Measurements from ENCODE around the gene B3GNT9.

The B3GNT9 gene

DNA sequence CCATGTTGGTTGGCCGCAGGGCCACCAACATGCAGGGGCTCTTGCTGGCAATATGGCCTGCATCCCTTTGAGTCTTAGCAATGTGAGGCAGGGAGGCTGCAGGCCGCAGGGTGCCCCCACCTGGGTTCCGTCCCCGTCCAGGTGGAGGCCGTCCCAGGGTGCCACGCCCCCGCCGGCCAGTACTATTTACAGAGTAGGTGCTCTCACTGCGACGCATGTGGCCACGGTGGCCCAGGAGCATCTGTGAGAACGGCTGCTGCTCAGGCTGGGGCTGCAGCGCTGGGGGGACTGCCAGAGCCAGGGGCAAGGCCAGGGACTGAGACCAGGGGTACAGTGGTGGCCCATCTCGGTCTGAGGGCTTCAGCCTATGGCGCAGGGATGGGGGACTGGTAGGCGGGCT, 29.4 kb upstream of the B3GNT9 start:
- no peak for ATAC-seq (replicated peaks)

DNA sequence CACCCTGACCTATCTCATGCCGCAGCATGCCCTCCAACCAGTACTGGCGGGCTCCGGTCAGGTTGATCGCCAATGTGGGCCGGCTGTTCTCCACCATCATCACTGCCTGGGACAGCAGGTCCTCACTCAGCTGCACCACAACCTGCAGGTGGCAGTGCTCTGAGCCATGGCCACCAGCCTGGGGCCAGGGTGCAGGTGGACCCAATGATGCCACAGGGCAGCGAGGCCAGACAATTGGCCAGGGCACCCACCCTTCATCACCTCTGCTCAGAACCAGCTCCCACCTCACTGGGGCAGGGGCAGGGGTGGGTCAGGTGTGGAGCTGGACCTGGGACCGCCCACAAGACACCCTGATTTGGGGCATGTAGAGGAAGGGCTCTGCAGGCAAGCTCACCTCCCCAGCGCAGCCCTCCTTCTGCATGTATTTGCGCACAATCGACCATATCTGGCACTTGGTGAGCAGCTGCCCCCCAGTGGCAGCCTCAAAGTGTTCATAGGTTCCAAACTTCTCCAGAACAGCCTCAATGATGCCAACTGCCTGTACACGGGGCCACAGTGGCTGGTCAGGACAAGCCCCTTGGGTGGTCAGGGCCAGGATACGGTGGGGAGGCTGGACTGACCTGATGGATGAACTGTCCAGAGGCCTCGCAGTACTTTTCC, 28.8 kb upstream of the B3GNT9 start:
- Mint-ChIP-seq H3K27ac (no peak overlapping the region), H3K27me3 (peaks cover 34 to 45% of the 10 kb centered on the region in 2 donors), H3K4me3 (no peak overlapping the region), H3K4me1 (peaks cover 7 to 20% of the 10 kb centered on the region in 2 donors), H3K36me3 (peaks cover 3 to 4% of the 10 kb centered on the region in 2 donors), H3K9me3 (no peaks in the 10 kb centered on the region)
- DNase-seq (no peak), ATAC-seq (replicated peaks) (no peak)

More for the DNA sequence above, 29.4 kb upstream of the B3GNT9 start:
- H3K4me3 Mint-ChIP-seq, result no peak overlapping the region
- no peak for DNase-seq
- H3K27ac Mint-ChIP-seq, result no peak overlapping the region
- no peaks in the 10 kb centered on the region for H3K9me3 Mint-ChIP-seq
- peaks cover 13 to 25% of the 10 kb centered on the region in 2 donors for H3K4me1 Mint-ChIP-seq
- H3K36me3 Mint-ChIP-seq, result peaks cover 3 to 4% of the 10 kb centered on the region in 2 donors
- H3K27me3 Mint-ChIP-seq, result peaks cover 35 to 46% of the 10 kb centered on the region in 2 donors

GRCh38 chr16:67177743-67178699, 27.2 kb upstream of the B3GNT9 start:
- Mint-ChIP-seq H3K4me1 (peaks cover 19 to 34% of the 10 kb centered on the region in 2 donors), H3K36me3 (peaks cover 3 to 4% of the 10 kb centered on the region in 2 donors), H3K27me3 (peaks cover 46 to 59% of the 10 kb centered on the region in 2 donors), H3K4me3 (peak overlapping the region; percentile 52 to 62), H3K9me3 (no peaks in the 10 kb centered on the region), H3K27ac (no peak overlapping the region)
- ATAC-seq (replicated peaks) (peak; percentile 52 to 59), DNase-seq (no peak)

DNA sequence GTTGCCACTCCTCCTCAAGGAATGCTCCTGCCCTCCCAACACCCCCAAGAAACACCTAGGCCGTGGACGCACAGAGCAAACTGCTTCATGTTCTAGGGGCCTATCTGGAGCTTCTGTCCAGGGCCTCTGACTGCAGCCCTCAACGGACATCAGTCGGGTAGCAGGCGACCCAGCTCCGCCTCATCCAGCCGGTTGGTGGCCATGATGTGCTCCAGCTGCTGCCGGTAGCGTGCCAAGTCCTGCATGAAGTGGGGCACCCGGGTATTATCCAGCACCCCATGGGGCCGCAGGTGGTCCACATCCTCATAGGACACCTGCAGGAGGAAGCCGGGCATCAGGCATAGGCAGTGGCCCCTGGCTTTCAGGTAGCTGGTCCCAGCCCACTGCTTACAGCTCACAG, 25.9 kb upstream of the B3GNT9 start:
- ATAC-seq (replicated peaks) (no peak), DNase-seq (no peak)
- H3K9me3 Mint-ChIP-seq, result no peaks in the 10 kb centered on the region
- H3K4me3 Mint-ChIP-seq, result no peak overlapping the region
- peaks cover 22 to 35% of the 10 kb centered on the region in 2 donors for H3K4me1 Mint-ChIP-seq
- H3K36me3 Mint-ChIP-seq, result peaks cover 3 to 4% of the 10 kb centered on the region in 2 donors
- peaks cover 58 to 73% of the 10 kb centered on the region in 2 donors for H3K27me3 Mint-ChIP-seq
- H3K27ac Mint-ChIP-seq, result no peak overlapping the region

- Mint-ChIP-seq H3K9me3 (no peaks in the 10 kb centered on the region), H3K36me3 (peaks cover 3 to 4% of the 10 kb centered on the region in 2 donors), H3K27me3 (peaks cover 73 to 90% of the 10 kb centered on the region in 2 donors), H3K27ac (no peak overlapping the region), H3K4me1 (peaks cover 34 to 45% of the 10 kb centered on the region in 2 donors), H3K4me3 (peak overlapping the region in 1 of 2 donors; percentile 80)
- DNase-seq (no peak), ATAC-seq (replicated peaks) (no peak)
These were observed 24.0 kb upstream of the B3GNT9 start for GRCh38 chr16:67174706-67175231.

DNA sequence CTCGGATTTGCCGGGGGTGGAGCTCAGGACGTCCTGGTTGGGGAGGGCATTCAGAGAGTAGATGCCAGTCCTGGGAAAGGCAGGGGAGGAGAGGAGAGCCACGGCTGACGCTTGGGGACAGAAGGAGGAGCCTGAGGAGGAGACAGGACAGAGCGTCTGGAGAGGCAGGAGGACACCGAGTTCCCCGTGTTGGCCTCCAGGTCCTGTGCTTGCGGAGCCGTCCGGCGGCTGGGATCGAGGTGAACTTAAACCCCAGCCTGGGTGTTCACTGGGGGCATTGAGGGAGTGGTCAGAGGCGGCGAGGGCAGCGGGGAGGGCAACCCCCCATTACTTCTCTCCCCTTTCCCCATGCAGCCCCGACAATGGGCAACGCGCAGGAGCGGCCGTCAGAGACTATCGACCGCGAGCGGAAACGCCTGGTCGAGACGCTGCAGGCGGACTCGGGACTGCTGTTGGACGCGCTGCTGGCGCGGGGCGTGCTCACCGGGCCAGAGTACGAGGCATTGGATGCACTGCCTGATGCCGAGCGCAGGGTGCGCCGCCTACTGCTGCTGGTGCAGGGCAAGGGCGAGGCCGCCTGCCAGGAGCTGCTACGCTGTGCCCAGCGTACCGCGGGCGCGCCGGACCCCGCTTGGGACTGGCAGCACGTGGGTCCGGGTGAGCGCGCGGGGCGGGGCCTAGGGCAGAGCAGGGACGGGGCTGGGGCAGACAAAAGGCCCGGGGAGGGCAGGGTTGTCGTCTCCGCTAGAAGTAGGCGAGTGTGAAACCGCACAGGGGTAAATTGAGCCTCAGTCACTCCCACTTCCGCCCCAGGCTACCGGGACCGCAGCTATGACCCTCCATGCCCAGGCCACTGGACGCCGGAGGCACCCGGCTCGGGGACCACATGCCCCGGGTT, 23.3 kb upstream of the B3GNT9 start:
- Mint-ChIP-seq H3K9me3 (no peaks in the 10 kb centered on the region), H3K27me3 (peaks cover 78 to 91% of the 10 kb centered on the region in 2 donors)
- peak; percentile 73 to 74 for ATAC-seq (replicated peaks)

GRCh38 chr16:67173323-67173722, 22.5 kb upstream of the B3GNT9 start:
- Mint-ChIP-seq H3K4me1 (peaks cover 36 to 46% of the 10 kb centered on the region in 2 donors), H3K9me3 (no peaks in the 10 kb centered on the region), H3K4me3 (peak overlapping the region; percentile 80 to 83), H3K27ac (no peak overlapping the region), H3K27me3 (peaks cover 78 to 91% of the 10 kb centered on the region in 2 donors), H3K36me3 (no peaks in the 10 kb centered on the region)
- ATAC-seq (replicated peaks) (no peak), DNase-seq (no peak)

More for the DNA sequence above, 23.3 kb upstream of the B3GNT9 start:
- Mint-ChIP-seq H3K4me3 (peak overlapping the region; percentile 80 to 83), H3K36me3 (peaks cover 2 to 3% of the 10 kb centered on the region in 2 donors), H3K27ac (no peak overlapping the region), H3K4me1 (peaks cover 36 to 50% of the 10 kb centered on the region in 2 donors)
- DNase-seq, result no peak

DNA sequence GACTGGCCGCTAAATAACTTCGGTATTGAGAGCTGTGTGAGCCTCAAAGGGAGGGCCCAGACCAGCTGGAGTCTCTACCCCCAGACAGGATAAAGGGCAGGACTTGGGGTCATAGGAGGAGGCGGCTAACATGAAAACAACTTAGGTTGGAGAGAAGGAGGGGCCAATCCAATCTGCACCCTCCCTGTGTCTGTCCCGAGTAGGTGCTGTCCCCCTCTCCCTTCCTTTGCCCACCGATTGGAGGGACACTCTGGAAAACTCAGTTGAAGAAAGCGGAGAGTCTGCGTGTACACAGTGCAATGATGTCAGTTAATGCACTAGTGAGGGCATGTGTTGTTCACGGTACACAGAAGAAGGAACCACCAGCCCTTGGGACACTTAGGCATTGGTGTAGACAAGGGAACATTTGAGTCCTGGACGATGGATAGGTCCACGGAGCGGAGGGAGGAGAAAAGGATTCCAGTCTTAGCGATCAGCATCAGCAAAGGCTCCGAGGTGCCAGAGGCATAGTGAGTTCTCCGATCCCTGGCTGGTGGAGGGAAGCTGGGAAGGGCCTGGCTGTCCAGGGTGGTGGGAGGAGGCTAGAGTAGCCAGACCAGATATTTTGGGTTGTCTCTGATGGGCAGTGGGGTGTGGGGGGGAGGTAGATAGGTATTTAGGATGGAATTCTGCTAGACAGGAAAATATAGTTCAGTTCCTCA, 20.3 kb upstream of the B3GNT9 start:
- H3K27me3 Mint-ChIP-seq, result peaks cover 76 to 92% of the 10 kb centered on the region in 2 donors
- H3K27ac Mint-ChIP-seq, result peak overlapping the region; percentile 48
- H3K9me3 Mint-ChIP-seq, result no peaks in the 10 kb centered on the region
- peaks cover 35 to 49% of the 10 kb centered on the region in 2 donors for H3K4me1 Mint-ChIP-seq
- DNase-seq, result no peak
- peak; percentile 13 to 17 for ATAC-seq (replicated peaks)
- no peaks in the 10 kb centered on the region for H3K36me3 Mint-ChIP-seq
- H3K4me3 Mint-ChIP-seq, result peak overlapping the region; percentile 77 to 86

DNA sequence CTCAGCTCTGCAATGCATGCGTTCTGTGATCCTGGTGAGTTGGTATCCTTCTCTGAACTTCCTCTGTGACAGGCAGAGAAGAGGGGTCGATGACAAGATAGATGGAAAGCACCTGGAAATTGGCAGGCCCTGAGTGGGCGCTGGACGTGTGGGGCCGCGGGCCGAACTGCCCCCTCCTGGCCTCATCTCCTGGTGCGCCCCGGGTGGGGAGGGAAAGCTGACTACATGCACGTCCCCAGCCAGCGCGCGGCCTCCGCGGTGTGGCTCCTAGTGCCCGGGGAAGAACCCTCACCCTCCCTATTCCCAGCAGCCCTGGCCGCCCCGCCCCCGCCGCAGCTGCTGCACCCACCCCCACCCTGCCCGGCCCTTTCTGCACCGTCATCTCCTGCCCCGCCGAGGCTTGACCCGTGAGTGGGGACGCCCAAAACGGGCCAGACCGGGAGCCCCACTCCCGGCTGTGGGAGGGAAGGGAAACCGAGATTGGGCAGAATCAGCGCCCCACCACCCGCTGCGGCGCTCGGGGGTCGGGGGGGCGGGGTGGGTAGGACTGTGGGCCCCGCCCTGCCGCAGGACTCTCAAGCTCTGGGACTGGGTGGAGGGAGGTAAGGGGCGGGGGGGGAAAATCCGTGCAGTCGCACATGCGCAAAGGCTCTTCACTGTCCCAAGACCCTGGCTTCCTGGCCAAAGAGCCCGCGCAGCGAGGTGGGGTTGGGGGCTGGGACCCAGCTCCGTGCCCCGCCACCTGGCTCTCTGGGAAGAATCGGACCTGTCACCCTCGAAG, 19.6 kb upstream of the B3GNT9 start, which contains the start of gene NOL3:
TSS of gene NOL3 (plus strand) at position 371 of the 781 bp plus-strand sequence.
- Mint-ChIP-seq H3K4me1 (peaks cover 36 to 51% of the 10 kb centered on the region in 2 donors), H3K27me3 (peaks cover 77 to 92% of the 10 kb centered on the region in 2 donors), H3K36me3 (no peaks in the 10 kb centered on the region), H3K4me3 (peak within 1 kb of the TSS; percentile 77 to 86), H3K9me3 (no peaks in the 10 kb centered on the region), H3K27ac (peak within 1 kb of the TSS; percentile 76)
- DNase-seq (no peak), ATAC-seq (replicated peaks) (peak; percentile 41 to 44)

DNA sequence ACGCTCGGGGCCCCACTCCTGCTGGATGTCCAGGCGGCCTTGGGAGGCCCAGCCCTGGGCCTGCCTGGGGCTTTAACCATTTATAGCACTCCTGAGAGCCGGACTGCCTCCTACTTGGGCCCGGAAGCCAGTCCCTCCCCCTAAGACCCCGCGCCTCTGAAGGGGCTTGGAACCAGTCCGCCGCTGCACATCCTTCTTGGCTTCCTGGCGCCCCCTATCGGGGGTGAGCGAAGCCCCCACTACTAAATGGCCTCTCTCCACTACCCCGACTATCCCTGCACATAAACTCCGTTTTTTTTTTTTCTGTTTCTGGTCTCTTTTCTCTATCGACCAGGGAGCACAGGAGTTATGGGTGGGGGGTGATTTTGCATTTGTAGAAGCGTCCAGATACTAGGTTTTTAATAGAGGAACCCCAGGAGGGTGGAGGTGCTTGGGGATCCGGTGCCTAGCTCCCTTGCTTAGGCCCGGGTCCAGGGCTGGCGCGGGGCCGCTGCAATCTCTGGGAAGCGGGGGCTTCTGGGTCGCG, 18.9 kb upstream of the B3GNT9 start:
- Mint-ChIP-seq H3K27me3 (peaks cover 82 to 95% of the 10 kb centered on the region in 2 donors), H3K36me3 (no peaks in the 10 kb centered on the region), H3K4me1 (peaks cover 40 to 58% of the 10 kb centered on the region in 2 donors), H3K27ac (peak overlapping the region; percentile 76), H3K4me3 (peak overlapping the region; percentile 77 to 86), H3K9me3 (no peaks in the 10 kb centered on the region)
- ATAC-seq (replicated peaks) (peak in 1 of 2 donors; percentile 8), DNase-seq (no peak)

GRCh38 chr16:67169011-67169451, 18.2 kb upstream of the B3GNT9 start:
- Mint-ChIP-seq H3K27me3 (peaks cover 83 to 94% of the 10 kb centered on the region in 2 donors), H3K4me3 (no peak overlapping the region)

GRCh38 chr16:67167588-67167987, 16.8 kb upstream of the B3GNT9 start:
- no peaks in the 10 kb centered on the region for H3K9me3 Mint-ChIP-seq
- H3K27ac Mint-ChIP-seq, result no peak overlapping the region
- no peak for ATAC-seq (replicated peaks)
- no peaks in the 10 kb centered on the region for H3K36me3 Mint-ChIP-seq
- H3K27me3 Mint-ChIP-seq, result peaks cover 75 to 91% of the 10 kb centered on the region in 2 donors
- H3K4me3 Mint-ChIP-seq, result no peak overlapping the region
- H3K4me1 Mint-ChIP-seq, result peaks cover 34 to 58% of the 10 kb centered on the region in 2 donors
- DNase-seq, result no peak

More at GRCh38 chr16:67169011-67169451, 18.2 kb upstream of the B3GNT9 start:
- DNase-seq, result no peak
- no peak overlapping the region for H3K27ac Mint-ChIP-seq
- no peaks in the 10 kb centered on the region for H3K36me3 Mint-ChIP-seq
- ATAC-seq (replicated peaks), result no peak
- no peaks in the 10 kb centered on the region for H3K9me3 Mint-ChIP-seq
- H3K4me1 Mint-ChIP-seq, result peaks cover 40 to 54% of the 10 kb centered on the region in 2 donors
